ENCODE results near the gene ITPA. TPM values are rescaled to one million over a fixed set of nuclear protein-coding genes. Genes with fewer than 3 reads are reported as not detected.

Gene ITPA
- total RNA-seq, 1 donor from 2014 or later = 24.1 TPM

GRCh38 chr20:3223994-3224680, 14.8 kb downstream of the ITPA start:
- no peak for DNase-seq (ENCODE audit: low spot score)
- intact Hi-C loops (cut with DNase I) = no loop called here

- DNase-seq (ENCODE audit: low spot score) = no peak
- intact Hi-C loops (cut with DNase I) = no loop called here
Measured at GRCh38 chr20:3224681-3225421, 15.6 kb downstream of the ITPA start.

- intact Hi-C loops (cut with DNase I) = no loop called here
- DNase-seq (ENCODE audit: low spot score) = no peak
Measured at GRCh38 chr20:3226093-3226492, 16.8 kb downstream of the ITPA start.

- intact Hi-C loops (cut with DNase I) = no loop called here
- no peak for DNase-seq (ENCODE audit: low spot score)
Measured at GRCh38 chr20:3226864-3227263, 17.6 kb downstream of the ITPA start.

DNA sequence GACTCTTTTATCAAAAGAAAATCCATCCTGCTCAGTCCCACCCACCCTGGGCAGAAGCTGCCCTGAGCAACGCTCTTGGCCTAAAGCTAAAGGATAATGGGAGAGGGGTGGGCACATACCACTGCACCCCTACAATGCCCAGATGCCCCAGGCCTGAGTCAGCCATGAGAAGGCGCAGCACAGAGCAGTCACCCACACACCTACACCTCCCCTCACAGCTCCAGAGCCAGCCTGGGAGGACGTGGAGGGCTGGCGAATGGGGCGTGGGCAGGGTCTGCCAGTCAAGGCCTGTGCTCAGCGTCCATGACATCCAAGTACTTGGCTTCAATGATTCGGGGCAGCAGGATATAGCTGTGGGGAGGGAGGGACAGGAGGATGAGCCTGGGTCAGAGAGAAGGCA, 18.2 kb downstream of the ITPA start:
- no peak for DNase-seq (ENCODE audit: low spot score)
- intact Hi-C loops (cut with DNase I) = no loop called here

DNA sequence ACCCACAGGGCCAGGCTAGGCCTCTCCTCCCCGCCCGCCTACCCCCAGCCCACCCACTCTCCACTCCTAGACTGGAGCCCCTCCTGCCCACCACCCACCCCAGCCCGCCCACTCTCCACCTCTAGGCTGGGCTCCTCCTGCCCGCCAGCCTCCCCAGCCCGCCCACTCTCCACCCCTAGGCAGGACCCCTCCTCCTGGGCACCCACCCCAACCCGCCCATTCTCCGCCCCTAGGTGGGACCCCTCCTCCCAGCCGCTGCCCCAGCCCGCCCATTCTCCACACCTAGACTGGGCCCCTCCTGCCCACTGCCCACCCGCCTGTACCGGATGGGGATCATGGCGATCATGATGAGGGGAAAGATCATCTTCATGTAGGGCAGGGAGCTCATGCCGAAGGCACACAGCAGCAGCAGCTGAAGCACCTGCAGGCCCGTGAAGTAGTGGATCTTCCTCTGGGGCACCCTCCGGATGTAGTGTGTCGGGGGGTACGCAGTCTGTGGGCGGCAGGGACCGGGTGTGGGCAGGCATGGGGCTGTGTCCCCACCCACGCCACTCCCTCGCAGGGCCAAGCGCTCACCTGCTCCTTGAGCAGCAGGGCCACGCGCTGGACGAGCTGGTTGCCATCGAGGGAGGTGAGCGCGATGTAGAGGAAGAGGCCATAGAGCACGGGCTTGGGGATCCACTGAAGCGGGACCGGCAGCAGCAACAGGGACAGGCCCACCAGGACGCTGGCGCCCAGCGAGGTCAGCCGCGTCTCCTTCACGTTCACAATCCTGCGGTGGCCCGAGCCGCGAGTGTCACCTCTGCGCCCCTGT, 18.8 kb downstream of the ITPA start:
- intact Hi-C loops (cut with DNase I) = no loop called here
- DNase-seq (ENCODE audit: low spot score) = no peak

GRCh38 chr20:3228750-3229032, 19.4 kb downstream of the ITPA start:
- intact Hi-C loops (cut with DNase I) = no loop called here
- DNase-seq (ENCODE audit: low spot score) = no peak

- intact Hi-C loops (cut with DNase I) = no loop called here
- no peak for DNase-seq (ENCODE audit: low spot score)
Measured at GRCh38 chr20:3229158-3229557, 19.9 kb downstream of the ITPA start.

DNA sequence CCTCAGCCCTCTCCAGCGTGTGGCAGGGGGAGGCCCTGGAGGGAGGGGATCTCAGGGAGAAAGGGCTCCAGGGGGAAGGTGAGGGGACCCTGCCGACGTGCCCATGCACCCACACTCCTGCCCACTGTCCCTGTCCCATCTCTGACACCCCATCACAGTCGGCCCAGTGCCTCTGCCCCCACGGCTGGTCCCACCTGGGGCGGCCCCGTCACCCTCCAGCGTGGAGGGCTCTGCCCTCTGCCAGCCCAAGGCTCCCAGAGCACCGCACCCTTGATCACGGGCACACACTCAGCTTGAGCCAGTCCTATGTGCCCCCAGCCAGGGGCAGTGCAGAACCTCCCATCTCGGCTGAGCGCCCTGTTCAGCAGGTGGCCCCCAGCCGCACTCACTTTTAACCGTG, 20.5 kb downstream of the ITPA start:
- no peak for DNase-seq (ENCODE audit: low spot score)
- intact Hi-C loops (cut with DNase I) = no loop called here

DNA sequence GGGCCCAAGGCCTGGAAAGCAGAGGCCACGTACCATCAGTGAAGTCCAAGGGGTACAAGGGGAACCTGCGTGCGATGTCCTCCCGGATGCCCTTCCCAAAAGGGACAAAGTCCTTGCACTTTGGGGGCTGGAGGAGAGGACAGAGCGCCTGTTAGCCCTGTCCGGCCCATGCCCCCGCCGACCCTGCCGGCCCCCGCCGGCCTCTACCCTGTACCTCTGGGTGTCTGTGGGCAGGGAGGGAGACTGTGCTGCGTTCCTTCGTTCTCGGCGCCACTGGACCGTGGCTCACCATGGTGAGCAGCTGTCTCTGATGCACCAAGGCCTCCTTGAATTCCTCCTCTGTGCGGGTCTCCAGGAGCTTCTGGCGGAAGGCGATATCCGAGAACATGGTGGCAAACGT, 21.8 kb downstream of the ITPA start:
- intact Hi-C loops (cut with DNase I) = no loop called here

GRCh38 chr20:3231889-3232588, 22.7 kb downstream of the ITPA start:
- intact Hi-C loops (cut with DNase I) = no loop called here
- DNase-seq (ENCODE audit: low spot score) = no peak

More for the DNA sequence above, 21.8 kb downstream of the ITPA start:
- DNase-seq (ENCODE audit: low spot score) = no peak

- no peak for DNase-seq (ENCODE audit: low spot score)
- intact Hi-C loops (cut with DNase I) = no loop called here
Measured at GRCh38 chr20:3233131-3233990, 24.1 kb downstream of the ITPA start.

- intact Hi-C loops (cut with DNase I) = no loop called here
- DNase-seq (ENCODE audit: low spot score) = no peak
Measured at GRCh38 chr20:3233991-3234498, 24.7 kb downstream of the ITPA start.

DNA sequence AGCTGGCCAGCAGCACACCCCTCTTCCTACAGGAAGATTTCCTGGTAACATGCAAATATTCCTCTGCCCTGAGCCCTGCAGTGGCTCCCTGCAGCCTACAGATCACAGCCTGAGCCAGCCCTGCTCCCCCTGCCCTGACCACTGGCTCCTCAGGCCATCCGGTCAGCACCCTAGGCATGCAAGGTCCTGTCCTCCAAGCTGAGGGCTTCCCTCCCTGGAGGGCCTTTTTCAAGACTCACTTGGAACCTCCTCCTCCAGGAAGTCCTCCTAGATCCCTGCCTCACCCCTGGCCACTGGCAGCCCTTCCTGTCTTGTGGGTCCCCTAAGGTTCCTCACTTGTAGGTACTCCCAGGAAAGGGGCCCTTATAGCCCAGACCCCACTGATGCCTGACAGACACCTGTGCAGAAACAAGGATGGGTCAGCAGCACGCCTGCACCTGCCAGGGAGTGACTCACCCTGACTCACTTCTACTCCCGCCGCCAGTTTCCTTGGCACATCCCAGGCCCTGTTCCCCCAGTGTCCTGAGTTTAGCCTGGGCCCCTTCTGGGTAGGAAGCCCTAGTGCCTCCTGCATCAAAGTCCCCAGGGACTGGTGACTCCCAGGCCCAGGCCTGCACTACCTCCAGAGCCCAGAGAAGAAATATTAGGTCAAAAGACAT, 26.5 kb downstream of the ITPA start:
- intact Hi-C loops (cut with DNase I) = no loop called here
- DNase-seq (ENCODE audit: low spot score) = no peak

DNA sequence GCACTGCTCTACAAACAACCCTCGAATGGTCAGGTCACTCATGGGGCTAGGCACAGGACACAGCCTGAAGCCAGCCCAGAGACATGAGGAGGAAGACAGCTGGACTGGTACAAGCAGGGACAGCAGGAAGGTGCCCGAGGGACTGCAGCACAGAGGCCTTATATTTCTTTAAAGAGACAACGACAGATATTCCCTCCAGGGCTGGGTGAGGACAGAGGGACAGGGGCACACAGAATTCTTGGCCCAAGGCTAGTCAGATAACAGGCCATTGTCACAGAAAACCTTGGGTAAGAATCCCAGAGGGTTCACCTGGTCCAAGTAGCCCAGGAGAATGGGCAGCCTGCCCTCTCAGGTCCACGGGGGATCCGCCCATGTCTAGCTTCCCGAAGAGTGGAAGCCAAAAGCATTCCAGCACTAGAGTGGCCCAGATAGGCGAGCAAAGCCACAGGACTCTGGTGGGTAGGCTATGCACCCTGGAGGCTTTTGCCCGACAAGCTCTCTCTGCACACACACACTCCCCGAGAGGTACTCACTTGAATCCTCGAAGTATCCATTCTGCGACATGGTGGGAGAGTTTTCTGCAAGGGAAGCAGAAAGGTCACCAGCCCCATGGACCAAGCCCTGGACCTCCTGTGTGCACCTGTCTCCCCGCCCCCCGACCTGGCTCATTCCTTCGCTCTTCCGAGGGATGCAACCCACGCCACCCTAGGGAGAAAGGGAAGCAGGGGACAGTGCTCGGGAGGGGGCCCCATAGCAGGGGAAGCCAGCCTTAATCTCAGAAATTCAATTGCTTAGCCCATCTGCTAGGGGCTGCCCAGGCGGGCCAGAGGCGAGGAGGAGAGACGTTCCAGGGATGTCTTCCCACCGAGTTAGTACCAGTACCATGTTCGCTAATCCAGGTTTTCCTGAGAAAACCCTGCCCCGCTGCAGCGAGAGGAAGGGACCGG, 28.0 kb downstream of the ITPA start:
- intact Hi-C loops (cut with DNase I) = no loop called here
- no peak for DNase-seq (ENCODE audit: low spot score)

GRCh38 chr20:3237958-3238615, 28.8 kb downstream of the ITPA start:
- DNase-seq (ENCODE audit: low spot score) = no peak
- intact Hi-C loops (cut with DNase I) = no loop called here

DNA sequence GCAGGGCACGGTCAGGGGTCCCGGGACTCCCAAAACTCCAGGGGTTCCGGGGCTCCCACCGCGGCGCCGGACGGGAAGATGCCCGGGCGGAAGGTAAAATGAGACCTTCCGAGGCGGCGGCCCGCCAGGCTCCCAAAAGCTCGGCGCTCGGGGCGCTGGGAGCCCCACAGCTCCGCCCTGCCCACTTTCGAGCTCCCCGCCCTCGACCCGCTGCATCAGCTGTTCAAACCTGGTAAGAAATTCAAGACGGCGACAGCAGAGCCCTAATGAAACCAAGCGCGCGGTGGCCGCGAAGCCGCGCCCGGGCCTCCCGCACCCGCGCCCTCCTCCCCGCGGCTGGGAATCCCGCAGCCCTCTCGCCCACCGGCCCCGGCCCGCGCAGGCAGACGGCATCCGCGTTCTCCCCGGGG, 29.3 kb downstream of the ITPA start:
- intact Hi-C loops (cut with DNase I) = no loop called here
- no peak for DNase-seq (ENCODE audit: low spot score)
